ENCODE measurements around the gene MAP2K4. TPM values are rescaled to one million over a fixed set of nuclear protein-coding genes. Genes with fewer than 3 reads are reported as not detected.

The MAP2K4 gene
- total RNA-seq, 1 donor from 2014 or later = 37.5 TPM

- Histone ChIP-seq H4K20me1 (ENCODE audit: insufficient read depth, low read length) (peaks cover 81% of the 10 kb centered on the region), H3K4me1 (ENCODE audit: insufficient read depth, low read length) (no peaks in the 10 kb centered on the region), H3K9me3 (ENCODE audit: insufficient read depth, low read depth, low read length) (no peaks in the 10 kb centered on the region), H3K27me3 (ENCODE audit: insufficient read depth, low read length) (no peaks in the 10 kb centered on the region), H3K79me2 (ENCODE audit: insufficient read depth, low read length) (peaks cover 98% of the 10 kb centered on the region), H3K4me2 (ENCODE audit: low read length) (no peak overlapping the region), H3K4me3 (ENCODE audit: insufficient read depth, low read depth, low read length) (no peak overlapping the region), H3K9ac (ENCODE audit: low read length) (no peak overlapping the region), H3K27ac (ENCODE audit: low read depth, low read length) (no peak overlapping the region), H3K36me3 (ENCODE audit: insufficient read depth, low read length) (no peaks in the 10 kb centered on the region), H2AFZ (ENCODE audit: low read depth, low read length) (no peak overlapping the region)
- FAIRE-seq = no peak
- Mint-ChIP-seq H3K27ac (ENCODE audit: unreplicated experiment) (no peak overlapping the region), H3K9me3 (ENCODE audit: unreplicated experiment) (no peaks in the 10 kb centered on the region), H3K4me3 (ENCODE audit: unreplicated experiment) (no peak overlapping the region), H3K36me3 (ENCODE audit: low read depth, unreplicated experiment) (no peaks in the 10 kb centered on the region), H3K27me3 (ENCODE audit: low read depth, unreplicated experiment) (no peaks in the 10 kb centered on the region), H3K4me1 (ENCODE audit: low read depth, unreplicated experiment) (peaks cover 21% of the 10 kb centered on the region)
- DNase-seq (ENCODE audit: low read depth) = no peak
- no peak for TF ChIP-seq EZH2 (IDR thresholded peaks at IDR 0.05; ENCODE audit: insufficient read depth, low read length)
- no peak for TF ChIP-seq CTCF (IDR thresholded peaks at IDR 0.05; ENCODE audit: insufficient read depth, low read depth, low read length)
These were observed 28.3 kb downstream of the MAP2K4 start for GRCh38 chr17:12048843-12049473.

- H3K4me1 ChIP-seq (ENCODE audit: insufficient read depth, low read length) = no peaks in the 10 kb centered on the region
- H3K9me3 ChIP-seq (ENCODE audit: insufficient read depth, low read depth, low read length) = no peaks in the 10 kb centered on the region
- Mint-ChIP-seq H3K9me3 (ENCODE audit: unreplicated experiment) (no peaks in the 10 kb centered on the region), H3K27ac (ENCODE audit: unreplicated experiment) (no peak overlapping the region), H3K4me3 (ENCODE audit: unreplicated experiment) (no peak overlapping the region), H3K27me3 (ENCODE audit: low read depth, unreplicated experiment) (no peaks in the 10 kb centered on the region), H3K36me3 (ENCODE audit: low read depth, unreplicated experiment) (no peaks in the 10 kb centered on the region), H3K4me1 (ENCODE audit: low read depth, unreplicated experiment) (peaks cover 21% of the 10 kb centered on the region)
- no peak overlapping the region for H2AFZ ChIP-seq (ENCODE audit: low read depth, low read length)
- no peak overlapping the region for H3K27ac ChIP-seq (ENCODE audit: low read depth, low read length)
- FAIRE-seq (no peak), DNase-seq (ENCODE audit: low read depth) (no peak)
- H3K4me2 ChIP-seq (ENCODE audit: low read length) = no peak overlapping the region
- TF ChIP-seq CTCF (IDR thresholded peaks at IDR 0.05; ENCODE audit: insufficient read depth, low read depth, low read length) (no peak), EZH2 (IDR thresholded peaks at IDR 0.05; ENCODE audit: insufficient read depth, low read length) (no peak)
- H4K20me1 ChIP-seq (ENCODE audit: insufficient read depth, low read length) = peaks cover 66% of the 10 kb centered on the region
- peaks cover 91% of the 10 kb centered on the region for H3K79me2 ChIP-seq (ENCODE audit: insufficient read depth, low read length)
- H3K9ac ChIP-seq (ENCODE audit: low read length) = no peak overlapping the region
- no peaks in the 10 kb centered on the region for H3K27me3 ChIP-seq (ENCODE audit: insufficient read depth, low read length)
- no peaks in the 10 kb centered on the region for H3K36me3 ChIP-seq (ENCODE audit: insufficient read depth, low read length)
- no peak overlapping the region for H3K4me3 ChIP-seq (ENCODE audit: insufficient read depth, low read depth, low read length)
These were observed 30.1 kb downstream of the MAP2K4 start for GRCh38 chr17:12050646-12051225.

GRCh38 chr17:12053552-12053951 is 32.9 kb downstream of the MAP2K4 start:
- peaks cover 6% of the 10 kb centered on the region for H3K4me1 Mint-ChIP-seq (ENCODE audit: low read depth, unreplicated experiment)
- H3K36me3 Mint-ChIP-seq (ENCODE audit: low read depth, unreplicated experiment) = no peaks in the 10 kb centered on the region
- no peak overlapping the region for H3K4me3 Mint-ChIP-seq (ENCODE audit: unreplicated experiment)
- H2AFZ ChIP-seq (ENCODE audit: low read depth, low read length) = no peak overlapping the region
- no peak overlapping the region for H3K27ac Mint-ChIP-seq (ENCODE audit: unreplicated experiment)
- FAIRE-seq (no peak), DNase-seq (ENCODE audit: low read depth) (no peak)
- H3K4me3 ChIP-seq (ENCODE audit: insufficient read depth, low read depth, low read length) = no peak overlapping the region
- no peaks in the 10 kb centered on the region for H3K27me3 Mint-ChIP-seq (ENCODE audit: low read depth, unreplicated experiment)
- H3K9ac ChIP-seq (ENCODE audit: low read length) = no peak overlapping the region
- no peaks in the 10 kb centered on the region for H3K27me3 ChIP-seq (ENCODE audit: insufficient read depth, low read length)
- no peaks in the 10 kb centered on the region for H3K36me3 ChIP-seq (ENCODE audit: insufficient read depth, low read length)
- no peaks in the 10 kb centered on the region for H3K9me3 ChIP-seq (ENCODE audit: insufficient read depth, low read depth, low read length)
- H4K20me1 ChIP-seq (ENCODE audit: insufficient read depth, low read length) = peaks cover 42% of the 10 kb centered on the region
- H3K4me1 ChIP-seq (ENCODE audit: insufficient read depth, low read length) = no peaks in the 10 kb centered on the region
- H3K9me3 Mint-ChIP-seq (ENCODE audit: unreplicated experiment) = no peaks in the 10 kb centered on the region
- no peak overlapping the region for H3K4me2 ChIP-seq (ENCODE audit: low read length)
- no peak overlapping the region for H3K27ac ChIP-seq (ENCODE audit: low read depth, low read length)
- TF ChIP-seq EZH2 (IDR thresholded peaks at IDR 0.05; ENCODE audit: insufficient read depth, low read length) (no peak), CTCF (IDR thresholded peaks at IDR 0.05; ENCODE audit: insufficient read depth, low read depth, low read length) (no peak)
- peaks cover 66% of the 10 kb centered on the region for H3K79me2 ChIP-seq (ENCODE audit: insufficient read depth, low read length)

Measured in astrocyte (in vitro differentiated cells and primary cell).